Stimulated activated CD4-positive, alpha-beta T cell treated with anti-CD3 and anti-CD28 coated beads, TNF-alpha, amount 100 ng/mL, for 4 hours (primary cell): ENCODE measurements around the gene MEP1B.

Experiments
- DNase-seq, 3 experiments: peaks; one replicate each; pipeline ENCODE4 v3.0.0-alpha.2; 2020; ENCODE audit warnings: low read depth in 3 of 3

Gene MEP1B

GRCh38 chr18:32267463-32267862, 77.6 kb downstream of the MEP1B start:
- no peak for DNase-seq
